ENCODE data around the gene MSTN. TPM values are rescaled to one million over a fixed set of nuclear protein-coding genes. Genes with fewer than 3 reads are reported as not detected.

Gene MSTN
- total RNA-seq, result under 1 TPM; 0.10 TPM
- 0 to 0.15 reads per million in 2 donors for total RNA-seq

- no peaks in the 10 kb centered on the region for H3K4me1 Mint-ChIP-seq
- H3K27ac Mint-ChIP-seq, result no peak within 1 kb of the TSS
- ATAC-seq, result no peak
- no peak within 1 kb of the TSS for H3K4me3 Mint-ChIP-seq
- no peaks in the 10 kb centered on the region for H3K9me3 ChIP-seq (ENCODE audit: control insufficient read depth, low read length, poor library complexity, severe bottlenecking)
- H3K27me3 Mint-ChIP-seq, result no peaks in the 10 kb centered on the region
- H3K36me3 Mint-ChIP-seq (ENCODE audit: low read depth), result no peaks in the 10 kb centered on the region
- DNase-seq, result no peak
Observed at GRCh38 chr2:190062601-190063000, at the start of gene MSTN. TSS of gene MSTN (minus strand) at chr2:190062729. CDS start at chr2:190062596, 133 bp downstream.

- DNase-seq, result no peak
- no peaks in the 10 kb centered on the region for H3K9me3 ChIP-seq (ENCODE audit: control insufficient read depth, low read length, poor library complexity, severe bottlenecking)
- H3K4me3 Mint-ChIP-seq, result no peak overlapping the region
- H3K4me1 Mint-ChIP-seq, result no peaks in the 10 kb centered on the region
- H3K36me3 Mint-ChIP-seq (ENCODE audit: low read depth), result no peaks in the 10 kb centered on the region
- ATAC-seq, result no peak
- no peak overlapping the region for H3K27ac Mint-ChIP-seq
- H3K27me3 Mint-ChIP-seq, result peaks cover 5% of the 10 kb centered on the region
Observed at GRCh38 chr2:190111166-190111565, 48.6 kb upstream of the MSTN start.

DNA sequence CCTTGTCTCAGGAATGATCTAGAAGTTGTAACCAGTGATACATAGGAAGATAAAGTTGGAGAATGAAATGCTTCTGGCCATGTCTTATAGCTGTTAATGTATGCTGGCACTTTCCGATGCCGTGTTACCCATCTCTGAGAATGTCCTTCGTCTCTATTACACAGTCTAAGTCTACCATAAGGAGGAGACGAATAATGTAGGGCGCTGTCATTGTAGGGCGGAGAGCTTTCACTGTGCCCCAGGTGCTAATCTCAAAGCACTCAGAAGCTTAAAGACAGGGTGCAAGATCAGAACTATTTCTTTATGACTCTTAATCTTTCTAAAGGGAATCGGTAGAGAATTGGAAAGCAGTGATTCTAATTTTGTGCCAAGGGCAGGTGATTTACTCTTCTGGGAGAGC lies 48.2 kb upstream of the MSTN start:
- Mint-ChIP-seq H3K4me3 (no peak overlapping the region), H3K36me3 (ENCODE audit: low read depth) (no peaks in the 10 kb centered on the region), H3K27ac (no peak overlapping the region), H3K27me3 (peaks cover 5% of the 10 kb centered on the region), H3K4me1 (no peaks in the 10 kb centered on the region)
- ATAC-seq (no peak), DNase-seq (no peak)
- H3K9me3 ChIP-seq (ENCODE audit: control insufficient read depth, low read length, poor library complexity, severe bottlenecking), result no peaks in the 10 kb centered on the region

GRCh38 chr2:190110131-190110530 lies 47.6 kb upstream of the MSTN start:
- ATAC-seq, result no peak
- H3K27ac Mint-ChIP-seq, result no peak overlapping the region

DNA sequence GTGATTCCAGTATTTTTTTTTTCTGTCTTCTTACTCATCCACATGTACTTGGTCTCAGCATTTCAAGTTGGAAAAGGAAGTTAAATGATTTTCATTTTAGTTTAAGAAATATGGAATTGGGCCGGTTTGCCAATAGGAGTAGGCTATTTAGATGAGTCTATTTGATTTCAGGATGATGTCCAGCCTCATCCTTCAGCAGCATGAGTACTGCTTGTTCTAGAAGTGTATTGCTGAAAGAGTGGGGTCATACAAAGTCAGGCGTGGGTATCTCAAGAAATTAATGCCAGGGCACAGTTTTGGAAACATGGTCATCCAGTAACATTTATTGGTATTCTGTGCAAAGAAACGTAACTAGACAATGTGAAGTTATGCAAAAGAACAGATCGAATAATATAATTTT lies 44.9 kb upstream of the MSTN start:
- Mint-ChIP-seq H3K36me3 (ENCODE audit: low read depth) (no peaks in the 10 kb centered on the region), H3K4me3 (no peak overlapping the region), H3K27me3 (peaks cover 5% of the 10 kb centered on the region), H3K4me1 (no peaks in the 10 kb centered on the region), H3K27ac (no peak overlapping the region)
- DNase-seq, result no peak
- no peaks in the 10 kb centered on the region for H3K9me3 ChIP-seq (ENCODE audit: control insufficient read depth, low read length, poor library complexity, severe bottlenecking)
- ATAC-seq, result no peak

More at GRCh38 chr2:190110131-190110530, 47.6 kb upstream of the MSTN start:
- no peaks in the 10 kb centered on the region for H3K9me3 ChIP-seq (ENCODE audit: control insufficient read depth, low read length, poor library complexity, severe bottlenecking)
- Mint-ChIP-seq H3K36me3 (ENCODE audit: low read depth) (no peaks in the 10 kb centered on the region), H3K27me3 (peaks cover 5% of the 10 kb centered on the region), H3K4me3 (no peak overlapping the region), H3K4me1 (no peaks in the 10 kb centered on the region)
- no peak for DNase-seq

- H3K4me3 Mint-ChIP-seq, result no peak overlapping the region
- no peaks in the 10 kb centered on the region for H3K4me1 Mint-ChIP-seq
- H3K27ac Mint-ChIP-seq, result no peak overlapping the region
- no peaks in the 10 kb centered on the region for H3K9me3 ChIP-seq (ENCODE audit: control insufficient read depth, low read length, poor library complexity, severe bottlenecking)
- no peaks in the 10 kb centered on the region for H3K36me3 Mint-ChIP-seq (ENCODE audit: low read depth)
- H3K27me3 Mint-ChIP-seq, result peaks cover 5% of the 10 kb centered on the region
- ATAC-seq, result no peak
- no peak for DNase-seq
Observed at GRCh38 chr2:190106783-190107182, 44.3 kb upstream of the MSTN start.

DNA sequence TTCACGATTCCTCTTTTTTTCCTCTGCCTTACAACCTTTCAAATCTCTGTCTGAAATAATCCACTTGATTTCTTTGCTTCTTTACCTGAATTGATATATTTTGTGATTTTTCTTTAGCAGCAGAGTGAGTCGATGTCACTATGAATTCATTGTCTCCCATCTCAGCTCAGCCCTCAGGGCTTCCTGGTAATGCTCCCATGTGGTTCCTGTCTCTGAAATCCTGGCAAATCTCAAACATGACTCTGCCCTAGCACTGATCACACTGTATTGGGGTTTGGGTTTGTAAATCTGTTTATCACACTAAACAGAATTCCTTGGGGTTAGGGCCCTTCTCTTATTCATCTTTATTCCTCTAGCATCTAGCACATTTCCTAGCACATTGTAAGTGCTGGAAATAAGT lies 43.0 kb upstream of the MSTN start:
- no peaks in the 10 kb centered on the region for H3K9me3 ChIP-seq (ENCODE audit: control insufficient read depth, low read length, poor library complexity, severe bottlenecking)
- Mint-ChIP-seq H3K36me3 (ENCODE audit: low read depth) (no peaks in the 10 kb centered on the region), H3K27ac (no peak overlapping the region), H3K27me3 (peaks cover under 1% of the 10 kb centered on the region), H3K4me3 (no peak overlapping the region), H3K4me1 (no peaks in the 10 kb centered on the region)
- no peak for DNase-seq
- ATAC-seq, result no peak

DNA sequence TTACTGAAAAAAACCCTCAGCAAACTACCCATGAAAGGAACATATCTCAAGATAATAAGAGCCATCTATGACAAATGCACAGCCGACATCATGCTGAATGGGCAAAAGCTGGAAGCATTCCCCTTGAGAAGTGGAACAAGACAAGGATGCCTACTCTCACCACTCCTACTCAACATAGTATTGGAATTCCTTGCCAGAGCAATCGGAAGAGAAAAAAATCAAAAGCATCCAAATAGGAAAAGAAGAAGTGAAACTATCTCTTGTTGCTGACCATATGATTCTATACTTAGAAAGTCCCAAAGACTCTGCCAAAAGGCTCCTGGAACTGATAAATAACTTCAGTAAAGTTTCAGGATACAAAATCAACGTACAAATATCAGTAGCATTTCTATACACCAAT lies 40.6 kb upstream of the MSTN start:
- no peak for DNase-seq
- H3K9me3 ChIP-seq (ENCODE audit: control insufficient read depth, low read length, poor library complexity, severe bottlenecking), result peaks cover 3% of the 10 kb centered on the region
- peaks cover 4% of the 10 kb centered on the region for H3K27me3 Mint-ChIP-seq
- peaks cover 2% of the 10 kb centered on the region for H3K36me3 Mint-ChIP-seq (ENCODE audit: low read depth)
- H3K4me3 Mint-ChIP-seq, result no peak overlapping the region
- no peak for ATAC-seq
- H3K27ac Mint-ChIP-seq, result no peak overlapping the region
- no peaks in the 10 kb centered on the region for H3K4me1 Mint-ChIP-seq

GRCh38 chr2:190099890-190100697 lies 37.6 kb upstream of the MSTN start:
- ATAC-seq, result no peak
- Mint-ChIP-seq H3K4me1 (no peaks in the 10 kb centered on the region), H3K27me3 (peaks cover 4% of the 10 kb centered on the region)

DNA sequence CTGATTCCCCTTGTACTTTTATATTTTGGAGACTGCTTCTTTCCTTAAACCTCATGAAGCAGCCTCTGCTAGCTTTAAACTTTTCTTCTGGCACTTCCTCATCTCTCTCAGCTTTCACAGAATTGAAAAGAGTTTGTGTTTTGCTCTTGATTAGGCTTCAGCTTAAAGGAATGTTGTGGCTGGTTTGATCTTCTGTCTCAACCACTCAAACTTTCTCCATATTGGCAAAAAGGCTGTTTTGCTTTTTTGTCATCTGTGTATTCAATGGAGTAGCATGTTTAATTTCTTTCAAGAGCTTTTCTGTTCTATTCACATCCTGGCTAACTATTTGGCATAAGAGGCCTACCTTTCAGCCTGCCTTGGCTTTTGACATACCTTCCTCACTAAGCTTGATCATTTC lies 36.3 kb upstream of the MSTN start:
- DNase-seq (no peak), ATAC-seq (no peak)
- Mint-ChIP-seq H3K4me1 (peaks cover 2% of the 10 kb centered on the region), H3K27me3 (peaks cover 4% of the 10 kb centered on the region), H3K36me3 (ENCODE audit: low read depth) (peaks cover 2% of the 10 kb centered on the region), H3K27ac (no peak overlapping the region), H3K4me3 (no peak overlapping the region)
- peaks cover 3% of the 10 kb centered on the region for H3K9me3 ChIP-seq (ENCODE audit: control insufficient read depth, low read length, poor library complexity, severe bottlenecking)

More at GRCh38 chr2:190099890-190100697, 37.6 kb upstream of the MSTN start:
- Mint-ChIP-seq H3K27ac (no peak overlapping the region), H3K4me3 (no peak overlapping the region), H3K36me3 (ENCODE audit: low read depth) (peaks cover 2% of the 10 kb centered on the region)
- no peak for DNase-seq
- H3K9me3 ChIP-seq (ENCODE audit: control insufficient read depth, low read length, poor library complexity, severe bottlenecking), result peaks cover 3% of the 10 kb centered on the region

- H3K27ac Mint-ChIP-seq, result no peak overlapping the region
- peaks cover 4% of the 10 kb centered on the region for H3K4me1 Mint-ChIP-seq
- peaks cover 3% of the 10 kb centered on the region for H3K9me3 ChIP-seq (ENCODE audit: control insufficient read depth, low read length, poor library complexity, severe bottlenecking)
- peaks cover 4% of the 10 kb centered on the region for H3K27me3 Mint-ChIP-seq
- no peak overlapping the region for H3K4me3 Mint-ChIP-seq
- H3K36me3 Mint-ChIP-seq (ENCODE audit: low read depth), result peaks cover 2% of the 10 kb centered on the region
- ATAC-seq (no peak), DNase-seq (no peak)
Observed at GRCh38 chr2:190097115-190097514, 34.6 kb upstream of the MSTN start.

GRCh38 chr2:190094316-190094871 lies 31.9 kb upstream of the MSTN start:
- peaks cover 4% of the 10 kb centered on the region for H3K4me1 Mint-ChIP-seq
- H3K27me3 Mint-ChIP-seq, result no peaks in the 10 kb centered on the region
- H3K9me3 ChIP-seq (ENCODE audit: control insufficient read depth, low read length, poor library complexity, severe bottlenecking), result peaks cover 3% of the 10 kb centered on the region
- DNase-seq, result no peak
- H3K36me3 Mint-ChIP-seq (ENCODE audit: low read depth), result no peaks in the 10 kb centered on the region
- H3K27ac Mint-ChIP-seq, result no peak overlapping the region
- no peak overlapping the region for H3K4me3 Mint-ChIP-seq
- ATAC-seq, result no peak

- ATAC-seq (no peak), DNase-seq (no peak)
- H3K27me3 Mint-ChIP-seq, result no peaks in the 10 kb centered on the region
- H3K9me3 ChIP-seq (ENCODE audit: control insufficient read depth, low read length, poor library complexity, severe bottlenecking), result peaks cover 3% of the 10 kb centered on the region
- H3K4me1 Mint-ChIP-seq, result peaks cover 4% of the 10 kb centered on the region
- H3K36me3 Mint-ChIP-seq (ENCODE audit: low read depth), result no peaks in the 10 kb centered on the region
- no peak overlapping the region for H3K27ac Mint-ChIP-seq
- no peak overlapping the region for H3K4me3 Mint-ChIP-seq
Observed at GRCh38 chr2:190093793-190094192, 31.3 kb upstream of the MSTN start.

DNA sequence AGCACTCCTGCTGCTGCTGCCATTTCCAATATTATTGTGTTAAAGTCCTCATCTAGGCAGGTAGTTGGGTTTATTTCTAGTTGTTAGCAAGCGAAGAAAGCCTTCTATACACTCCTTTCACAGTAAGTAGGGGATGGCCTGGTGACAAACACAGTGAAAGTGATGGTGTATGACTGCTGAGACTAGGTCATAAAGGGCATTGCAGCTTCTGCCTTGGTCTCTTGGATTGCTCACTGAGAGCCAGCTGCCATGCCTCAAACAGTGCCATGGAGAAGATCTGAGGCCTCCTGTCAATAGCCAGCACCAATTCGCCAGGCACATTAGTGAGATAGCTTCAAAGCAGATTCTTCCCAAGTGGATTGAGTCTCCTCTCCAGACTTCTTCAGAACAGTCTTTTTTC lies 27.6 kb upstream of the MSTN start:
- Mint-ChIP-seq H3K4me3 (no peak overlapping the region), H3K27ac (no peak overlapping the region)
- no peak for DNase-seq

More for the DNA sequence above, 27.6 kb upstream of the MSTN start:
- no peaks in the 10 kb centered on the region for H3K9me3 ChIP-seq (ENCODE audit: control insufficient read depth, low read length, poor library complexity, severe bottlenecking)
- peaks cover 4% of the 10 kb centered on the region for H3K4me1 Mint-ChIP-seq
- H3K36me3 Mint-ChIP-seq (ENCODE audit: low read depth), result no peaks in the 10 kb centered on the region
- no peak for ATAC-seq
- H3K27me3 Mint-ChIP-seq, result no peaks in the 10 kb centered on the region
